GM12878 (cell line): ENCODE results near the gene SNHG17.

Source experiments
- CTCF ChIP-seq, 3 experiments: IDR thresholded peaks in 2 of 3; conservative IDR thresholded peaks in 1 of 3; 2 replicates each; pipeline ENCODE4 v1.5.1; 2011; ENCODE audit warnings: low read depth in 3 of 3, low read length in 3 of 3, mild to moderate bottlenecking in 3 of 3, control low read depth in 2 of 3, moderate library complexity in 2 of 3, inconsistent platforms in 1 of 3, mixed read lengths in 1 of 3; ENCODE audit not compliant: control insufficient read depth in 2 of 3, insufficient read depth in 1 of 3; ENCODE audit errors: extremely low read depth in 1 of 3
- EZH2 ChIP-seq: IDR thresholded peaks from 2 replicates; pipeline ENCODE4 v1.6.1; 2012; ENCODE audit warnings: low read depth, mild to moderate bottlenecking, control low read depth, inconsistent platforms, low read length, borderline replicate concordance; ENCODE audit not compliant: control insufficient read depth
- POLR2A ChIP-seq: IDR thresholded peaks from 2 replicates; pipeline ENCODE4 v1.6.1; 2011; ENCODE audit warnings: low read depth, mild to moderate bottlenecking, low read length
- TF ChIP-seq, protein P1 (sequence below): IDR thresholded peaks from 2 replicates; pipeline ENCODE4 v1.6.1; 2011; ENCODE audit warnings: mild to moderate bottlenecking, low read depth, low read length, moderate library complexity; ENCODE audit not compliant: insufficient replicate concordance

DNA sequence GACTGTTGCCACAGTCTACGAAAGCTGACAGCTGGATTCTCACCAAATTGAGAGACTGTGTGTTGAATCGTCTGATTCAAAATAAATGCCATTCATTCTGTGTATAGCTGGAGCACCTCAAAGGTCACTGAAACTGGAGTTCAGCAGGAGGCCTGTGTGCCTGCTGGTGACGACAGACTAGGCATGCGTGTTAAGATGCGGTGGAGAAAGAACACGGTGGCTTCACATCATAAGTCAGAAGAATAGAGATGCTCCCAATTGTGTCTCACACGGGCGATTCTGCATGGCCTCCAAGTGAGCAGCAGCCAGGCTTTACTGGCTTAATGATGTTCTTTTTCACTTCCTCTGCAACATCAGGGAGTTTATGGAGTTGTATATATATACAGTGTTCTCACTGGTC, 32.3 kb downstream of the SNHG17 start:
- TF ChIP-seq POLR2A (no peak), EZH2 (no peak), CTCF (IDR thresholded peaks at IDR 0.05 in 2 of 3, conservative IDR thresholded peaks at IDR 0.05 in 1 of 3; ENCODE audit: control insufficient read depth in 2 of 3, extremely low read depth in 1 of 3, insufficient read depth in 1 of 3, low read depth in 3 of 3, low read length in 3 of 3) (no peak)
- TF ChIP-seq, protein P1, sequence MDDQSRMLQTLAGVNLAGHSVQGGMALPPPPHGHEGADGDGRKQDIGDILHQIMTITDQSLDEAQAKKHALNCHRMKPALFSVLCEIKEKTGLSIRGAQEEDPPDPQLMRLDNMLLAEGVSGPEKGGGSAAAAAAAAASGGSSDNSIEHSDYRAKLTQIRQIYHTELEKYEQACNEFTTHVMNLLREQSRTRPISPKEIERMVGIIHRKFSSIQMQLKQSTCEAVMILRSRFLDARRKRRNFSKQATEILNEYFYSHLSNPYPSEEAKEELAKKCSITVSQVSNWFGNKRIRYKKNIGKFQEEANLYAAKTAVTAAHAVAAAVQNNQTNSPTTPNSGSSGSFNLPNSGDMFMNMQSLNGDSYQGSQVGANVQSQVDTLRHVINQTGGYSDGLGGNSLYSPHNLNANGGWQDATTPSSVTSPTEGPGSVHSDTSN, result no peak
